Mesenteric fat pad (tissue), 1 donor: ENCODE data around the gene DNAJC9. TPM values are rescaled to one million over a fixed set of nuclear protein-coding genes. Genes with fewer than 3 reads are reported as not detected.
"Not testable (repeated sequence)": the region's sequence is repeated elsewhere in the genome, so short reads cannot be mapped to it uniquely, and the experiment has no call there.

Experiments
- DNase-seq: peaks from one replicate; pipeline ENCODE4 v3.0.0-alpha.2; 2020; ENCODE audit warnings: low spot score
- long read RNA-seq: library from polyadenylated mRNA; unstranded; transcript quantifications from one replicate; pipeline ENCODE4 v2.0.0, GENCODE V29; 2020
- total RNA-seq: library from RNA; stranded (reverse); fragmentation: NEBNext Ultra II Directional; extraction: Animal tissue kit (Norgen Biotek cat#: 25700); gene quantifications from one replicate; pipeline ENCODE4 v1.2.1, GENCODE V29; 2021
- donor health status: DM: yes; HTN: yes; CAD: no.

Gene DNAJC9
- total RNA-seq = 6.5 TPM
- long read RNA-seq, transcript DNAJC9-201 (5 exons, 3,032 nt) = major isoform, 61 of 74 reads
- long read RNA-seq, partial matches to known transcripts = 8 of 74 reads
- long read RNA-seq, other reads (novel, unspliced or antisense) = 5 of 74 reads

- peak; percentile 99 for DNase-seq
Observed at GRCh38 chr10:73246646-73247508, at the start of gene DNAJC9. Gene DNAJC9, minus strand, starts transcription at chr10:73247255. Its CDS starts 66 bp downstream, at chr10:73247189.

- no peak for DNase-seq
Observed at GRCh38 chr10:73293461-73293860, 46.4 kb upstream of the DNAJC9 start.

GRCh38 chr10:73289958-73290357, 42.9 kb upstream of the DNAJC9 start:
- no peak for DNase-seq

- no peak for DNase-seq
Observed at GRCh38 chr10:73287441-73287840, 40.4 kb upstream of the DNAJC9 start.

GRCh38 chr10:73281097-73281496, 34.0 kb upstream of the DNAJC9 start:
- no peak for DNase-seq

- DNase-seq = no peak
Observed at GRCh38 chr10:73264423-73264822, 17.4 kb upstream of the DNAJC9 start.

GRCh38 chr10:73263693-73264347, 16.8 kb upstream of the DNAJC9 start:
- DNase-seq = no peak

GRCh38 chr10:73262880-73263555, 16.0 kb upstream of the DNAJC9 start:
- DNase-seq = no peak

GRCh38 chr10:73262105-73262730, 15.2 kb upstream of the DNAJC9 start:
- DNase-seq = no peak

GRCh38 chr10:73261362-73261995, 14.4 kb upstream of the DNAJC9 start:
- no peak for DNase-seq

GRCh38 chr10:73258612-73259011, 11.6 kb upstream of the DNAJC9 start:
- DNase-seq = not testable (repeated sequence)

- DNase-seq = no peak
Observed at GRCh38 chr10:73253225-73253555, 6.1 kb upstream of the DNAJC9 start.

- DNase-seq = peak; percentile 94
Observed at GRCh38 chr10:73252445-73253224, 5.6 kb upstream of the DNAJC9 start, which contains the start of gene MRPS16. Gene MRPS16, minus strand, starts transcription at chr10:73252644. Its CDS starts 162 bp downstream, at chr10:73252482.

- no peak for DNase-seq
Observed at GRCh38 chr10:73251683-73252444, 4.8 kb upstream of the DNAJC9 start.

GRCh38 chr10:73248259-73248724, 1.2 kb upstream of the DNAJC9 start:
- no peak for DNase-seq

- no peak for DNase-seq
Observed at GRCh38 chr10:73247509-73248258, 629 bp upstream of the DNAJC9 start.

GRCh38 chr10:73246322-73246645, 771 bp downstream of the DNAJC9 start:
- DNase-seq = no peak

- DNase-seq = no peak
Observed at GRCh38 chr10:73244866-73245477, 2.1 kb downstream of the DNAJC9 start.
